ENCODE results near the gene BIK.
"Not testable (repeated sequence)": the region's sequence is repeated elsewhere in the genome, so short reads cannot be mapped to it uniquely, and the experiment has no call there.

The BIK gene

GRCh38 chr22:43134553-43134952 lies 24.0 kb downstream of the BIK start:
- in situ Hi-C loops (cut with HindIII; ENCODE audit: low sequenced_read_pairs): no loop called here

- in situ Hi-C loops (cut with HindIII; ENCODE audit: low sequenced_read_pairs): no loop called here
Measured at GRCh38 chr22:43135565-43135964, 25.0 kb downstream of the BIK start.

- in situ Hi-C loops (cut with HindIII; ENCODE audit: low sequenced_read_pairs): no loop called here
Measured at GRCh38 chr22:43136255-43136654, 25.7 kb downstream of the BIK start.

GRCh38 chr22:43136801-43137200 lies 26.3 kb downstream of the BIK start:
- in situ Hi-C loops (cut with HindIII; ENCODE audit: low sequenced_read_pairs): no loop called here

GRCh38 chr22:43142880-43143562 lies 32.5 kb downstream of the BIK start, which contains the start of gene MCAT:
MCAT (minus strand) TSS chr22:43143398; CDS start chr22:43143348, 50 bp downstream.
- in situ Hi-C loops (cut with HindIII; ENCODE audit: low sequenced_read_pairs): no loop called here

- in situ Hi-C loops (cut with HindIII; ENCODE audit: low sequenced_read_pairs): no loop called here
Measured at GRCh38 chr22:43144949-43145348, 34.4 kb downstream of the BIK start.

- in situ Hi-C loops (cut with HindIII; ENCODE audit: low sequenced_read_pairs): not testable (repeated sequence)
Measured at GRCh38 chr22:43145371-43145770, 34.8 kb downstream of the BIK start.

- in situ Hi-C loops (cut with HindIII; ENCODE audit: low sequenced_read_pairs): not testable (repeated sequence)
Measured at GRCh38 chr22:43146332-43146731, 35.8 kb downstream of the BIK start.

- in situ Hi-C loops (cut with HindIII; ENCODE audit: low sequenced_read_pairs): no loop called here
Measured at GRCh38 chr22:43147821-43148220, 37.3 kb downstream of the BIK start.

- in situ Hi-C loops (cut with HindIII; ENCODE audit: low sequenced_read_pairs): no loop called here
Measured at GRCh38 chr22:43148581-43148980, 38.0 kb downstream of the BIK start.

GRCh38 chr22:43150731-43151206 lies 40.2 kb downstream of the BIK start:
- in situ Hi-C loops (cut with HindIII; ENCODE audit: low sequenced_read_pairs): no loop called here

- in situ Hi-C loops (cut with HindIII; ENCODE audit: low sequenced_read_pairs): no loop called here
Measured at GRCh38 chr22:43151251-43152002, 40.9 kb downstream of the BIK start, which contains the start of gene TSPO. TSPO (plus strand) TSS chr22:43151559; CDS start chr22:43159239, 7,680 bp downstream.

GRCh38 chr22:43152003-43152356 lies 41.4 kb downstream of the BIK start:
- in situ Hi-C loops (cut with HindIII; ENCODE audit: low sequenced_read_pairs): no loop called here

- in situ Hi-C loops (cut with HindIII; ENCODE audit: low sequenced_read_pairs): no loop called here
Measured at GRCh38 chr22:43152357-43153071, 42.0 kb downstream of the BIK start.

- in situ Hi-C loops (cut with HindIII; ENCODE audit: low sequenced_read_pairs): no loop called here
Measured at GRCh38 chr22:43153899-43154298, 43.3 kb downstream of the BIK start.

- in situ Hi-C loops (cut with HindIII; ENCODE audit: low sequenced_read_pairs): no loop called here
Measured at GRCh38 chr22:43154887-43155536, 44.5 kb downstream of the BIK start.

- in situ Hi-C loops (cut with HindIII; ENCODE audit: low sequenced_read_pairs): no loop called here
Measured at GRCh38 chr22:43155789-43156188, 45.2 kb downstream of the BIK start.

GRCh38 chr22:43156413-43156812 lies 45.9 kb downstream of the BIK start:
- in situ Hi-C loops (cut with HindIII; ENCODE audit: low sequenced_read_pairs): no loop called here

GRCh38 chr22:43157874-43158546 lies 47.5 kb downstream of the BIK start:
- in situ Hi-C loops (cut with HindIII; ENCODE audit: low sequenced_read_pairs): no loop called here

GRCh38 chr22:43158778-43159483 lies 48.4 kb downstream of the BIK start:
- in situ Hi-C loops (cut with HindIII; ENCODE audit: low sequenced_read_pairs): no loop called here
